Stimulated activated CD8-positive, alpha-beta memory T cell treated with anti-CD3 and anti-CD28 coated beads, Interleukin-15, amount 100 ng/mL, for 4 hours (primary cell): Measurements from ENCODE around the gene DUOX1.

ENCODE experiments used
- DNase-seq, 2 donors: peaks; one replicate each; pipeline ENCODE4 v3.0.0-alpha.2; 2020; ENCODE audit warnings: low read depth in 2 of 2

DUOX1 gene

DNA sequence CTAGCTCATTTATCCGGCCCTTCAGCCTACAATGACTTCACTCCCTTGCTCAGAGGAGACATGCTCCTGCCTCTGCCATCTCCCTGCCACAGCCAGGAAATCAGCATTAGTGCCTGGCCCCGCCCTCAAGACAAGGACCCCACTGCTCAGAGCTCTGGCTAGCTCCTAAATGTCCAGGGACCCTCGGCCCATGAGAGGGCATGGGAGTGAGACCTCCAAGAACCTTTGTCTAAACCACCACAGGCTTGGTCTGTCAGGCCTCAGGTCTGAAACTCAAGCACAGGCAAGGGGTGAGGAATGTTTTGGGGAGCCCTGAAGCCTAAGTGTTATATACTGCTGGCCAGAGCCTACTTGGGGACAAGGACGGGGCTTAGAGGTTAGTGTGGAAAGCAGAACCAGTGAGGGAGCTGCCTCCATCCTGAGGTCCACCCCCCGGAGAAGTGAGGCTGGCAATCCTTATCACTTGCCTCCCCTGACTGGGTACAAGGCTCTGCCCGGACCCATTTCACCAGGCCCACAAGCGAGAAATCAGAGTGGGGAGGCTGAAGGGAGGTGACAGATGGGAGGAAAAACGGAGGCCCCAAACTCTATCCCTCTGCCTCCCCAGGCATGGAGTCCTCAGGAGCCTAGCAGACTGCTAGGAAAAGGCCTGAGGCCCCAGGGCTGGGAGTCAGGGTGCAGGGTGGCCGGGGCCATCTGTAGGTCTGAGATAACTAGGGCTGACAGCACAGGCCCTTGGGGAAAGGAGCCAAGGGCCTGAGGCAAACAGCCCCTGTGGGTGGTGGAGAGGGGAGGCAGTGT is 39.2 kb downstream of the DUOX1 start:
- DNase-seq, result no peak

GRCh38 chr15:45169608-45170480 is 40.0 kb downstream of the DUOX1 start:
- DNase-seq, result no peak

DNA sequence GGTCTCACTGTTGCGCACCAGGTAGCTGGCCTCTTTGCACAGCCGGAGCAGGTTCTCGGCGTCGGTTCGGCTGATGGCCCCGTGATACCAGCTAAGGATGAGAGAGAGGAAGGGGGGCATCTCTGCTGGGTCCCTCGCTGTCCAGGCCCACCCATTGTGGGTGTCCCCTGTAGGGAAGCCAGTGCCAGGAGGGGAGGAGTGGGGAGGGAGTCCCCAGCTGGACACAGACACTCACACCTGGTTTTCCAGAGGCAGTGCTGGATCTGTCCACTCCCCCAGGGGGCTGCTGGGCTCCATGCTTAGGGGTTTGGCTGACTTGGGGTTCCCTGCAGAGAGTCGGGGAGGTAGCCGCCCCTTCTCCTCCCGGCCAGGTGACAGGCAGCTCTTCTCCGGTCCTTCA is 42.1 kb downstream of the DUOX1 start:
- DNase-seq, result no peak

DNA sequence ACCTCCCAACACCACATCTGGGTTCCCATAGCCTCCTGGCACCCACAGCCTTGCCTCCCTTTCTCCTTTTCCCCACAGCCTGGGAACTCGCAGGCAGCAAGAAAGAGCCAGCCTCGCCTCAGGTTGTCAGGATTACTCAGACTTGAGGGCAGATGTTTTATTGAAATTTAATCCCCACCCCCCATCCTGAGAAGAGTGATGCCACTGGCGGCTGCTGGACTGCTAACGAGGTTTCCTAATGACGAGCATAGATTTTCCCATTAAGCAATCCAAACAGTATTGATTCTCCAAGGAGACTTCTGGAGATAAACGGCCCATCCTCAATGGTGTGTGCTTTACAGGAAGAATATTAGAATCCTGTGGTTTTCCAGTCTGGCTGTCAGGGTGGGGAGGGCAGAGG is 44.3 kb downstream of the DUOX1 start:
- no peak for DNase-seq

DNA sequence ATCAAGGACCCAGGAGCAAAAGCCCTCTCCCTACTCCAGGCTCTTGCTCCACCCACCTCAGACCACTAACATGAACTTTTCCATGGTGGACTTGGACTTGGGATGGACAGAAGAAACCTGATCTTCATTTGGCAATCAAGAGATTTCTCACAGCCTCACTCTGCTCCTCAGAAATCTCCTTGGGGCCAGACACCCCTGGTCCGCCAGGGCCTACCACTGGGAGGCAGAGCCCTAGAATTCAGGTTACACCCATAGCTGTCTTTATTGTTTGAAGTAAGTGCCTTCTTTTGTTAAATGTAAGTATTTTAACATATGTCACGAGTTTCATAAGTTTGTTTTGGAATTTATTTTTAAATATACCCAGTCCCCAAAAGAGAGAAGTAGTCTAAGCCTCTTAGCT is 44.8 kb downstream of the DUOX1 start:
- DNase-seq, result no peak

GRCh38 chr15:45177285-45177684 is 47.5 kb downstream of the DUOX1 start:
- no peak for DNase-seq

GRCh38 chr15:45179221-45179985 is 49.6 kb downstream of the DUOX1 start:
- no peak for DNase-seq

DNA sequence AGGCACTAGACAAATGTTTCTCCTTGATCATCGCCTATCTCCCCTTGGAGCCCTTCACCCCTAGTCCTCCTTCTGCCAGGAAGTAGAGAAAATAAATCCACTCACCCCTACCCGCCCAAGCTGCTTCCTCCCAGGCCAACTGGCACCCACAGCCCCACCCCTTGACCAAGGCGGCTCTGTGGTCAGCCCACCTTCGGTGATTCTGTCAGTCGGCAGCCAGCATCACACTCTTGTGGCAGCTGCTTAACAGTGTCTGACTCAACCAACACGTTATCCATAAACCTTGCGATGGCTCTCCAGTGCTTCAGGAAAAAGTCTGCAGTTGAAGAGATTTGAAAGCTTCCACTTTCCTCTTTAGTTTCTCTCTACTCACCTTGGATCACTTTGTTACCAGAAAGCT is 50.4 kb downstream of the DUOX1 start:
- DNase-seq, result no peak

DNA sequence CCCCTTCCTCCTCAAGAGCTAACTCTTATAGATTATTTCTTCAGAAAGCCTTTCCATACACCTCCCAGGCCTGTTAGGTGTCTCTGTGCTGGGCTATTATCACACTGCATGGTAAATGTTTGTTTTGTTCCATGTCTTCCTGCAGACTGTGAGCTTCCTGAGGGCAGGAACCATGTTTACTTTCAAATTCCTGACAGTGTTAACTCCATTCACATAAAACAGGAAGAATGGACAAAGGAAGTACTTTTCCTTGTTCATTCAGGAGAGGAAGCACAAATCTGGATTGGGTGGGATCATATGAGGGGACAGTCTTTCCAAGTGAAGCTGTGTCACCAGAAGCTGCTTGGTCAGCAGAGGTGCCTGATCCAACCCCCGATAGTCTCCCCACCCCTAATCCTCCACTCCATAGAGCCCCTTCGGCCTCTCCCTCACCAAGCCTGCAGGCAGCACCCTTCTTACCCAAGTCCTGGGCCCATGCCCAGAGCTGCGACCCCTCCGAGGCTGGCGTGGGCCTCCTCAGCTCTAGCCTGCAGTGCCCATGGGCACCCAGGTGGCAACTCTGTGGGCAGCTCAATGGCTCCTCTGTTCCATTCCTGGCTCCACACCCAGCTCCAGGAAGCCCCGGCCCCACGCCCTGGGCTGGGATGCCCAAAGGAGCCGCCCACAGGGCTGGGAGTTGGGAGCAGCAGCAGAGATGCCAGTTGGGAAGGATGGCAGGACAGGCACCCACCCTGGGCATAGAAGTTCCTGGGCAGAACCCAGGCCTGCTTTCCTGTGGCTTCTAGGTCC is 51.0 kb downstream of the DUOX1 start:
- DNase-seq, result no peak

DNA sequence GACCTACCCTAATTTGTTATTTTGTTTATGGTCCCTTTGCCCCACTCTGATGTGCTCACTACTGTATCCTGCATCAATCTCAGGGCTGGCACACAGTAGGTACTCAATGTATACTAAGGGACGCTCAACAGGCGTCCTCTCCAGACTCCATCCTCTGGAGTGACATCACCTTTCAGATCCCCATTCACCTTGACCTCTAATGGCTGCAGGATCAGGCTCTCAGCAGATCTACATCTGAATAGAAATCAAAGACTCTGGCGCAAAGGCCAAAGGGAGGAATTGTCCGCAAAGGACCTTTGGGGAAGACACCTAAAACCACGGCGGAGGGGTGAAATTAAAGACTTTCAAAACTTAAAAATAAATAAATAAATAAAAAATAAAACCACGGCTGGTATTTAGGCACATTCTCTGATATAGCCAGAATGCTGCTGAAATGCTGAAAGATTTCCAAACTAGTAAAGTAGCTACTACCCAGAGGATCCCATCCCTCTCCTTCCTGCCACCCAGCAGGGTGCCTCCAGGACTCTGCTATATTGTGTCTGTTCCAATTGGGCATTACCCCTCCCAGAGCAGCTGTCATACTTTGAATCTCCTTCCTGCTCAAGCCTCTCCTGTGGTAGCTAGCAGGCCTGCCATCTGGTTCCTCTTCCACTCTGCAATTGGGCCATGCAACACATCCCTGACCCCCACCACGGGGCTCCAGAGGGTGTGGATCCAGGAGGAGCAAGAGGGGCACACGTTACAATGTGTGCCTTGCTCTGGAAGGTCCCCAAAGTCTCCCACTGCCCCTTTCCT is 51.9 kb downstream of the DUOX1 start:
- no peak for DNase-seq

GRCh38 chr15:45182996-45183395 is 53.2 kb downstream of the DUOX1 start:
- no peak for DNase-seq

- DNase-seq, result no peak
Measured at GRCh38 chr15:45183511-45183910, 53.7 kb downstream of the DUOX1 start.

DNA sequence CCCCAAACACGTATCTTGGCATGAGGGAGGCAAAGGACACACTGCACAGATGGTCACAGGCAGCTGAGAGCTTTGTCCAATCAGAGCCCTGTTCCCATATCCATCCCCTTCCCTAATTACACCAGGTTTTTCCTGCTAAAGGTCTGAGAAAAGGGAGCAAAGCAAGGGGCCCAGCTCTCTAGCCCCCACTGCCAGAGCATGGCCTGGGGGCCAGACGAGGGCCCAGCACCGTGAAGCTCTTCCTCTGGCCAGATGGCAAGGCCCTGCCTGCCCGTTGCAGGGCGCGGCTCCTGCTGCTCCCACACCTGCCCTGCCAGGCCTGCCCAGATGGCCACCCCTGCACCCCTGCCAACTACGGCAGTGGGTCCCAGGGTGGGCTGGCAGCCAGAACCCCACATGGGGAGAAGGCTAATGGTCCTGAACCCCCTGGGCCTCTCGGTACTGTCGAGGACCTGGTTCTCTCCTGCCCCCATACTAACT is 54.8 kb downstream of the DUOX1 start:
- DNase-seq, result no peak

GRCh38 chr15:45185069-45185779 is 55.4 kb downstream of the DUOX1 start:
- DNase-seq, result no peak

DNA sequence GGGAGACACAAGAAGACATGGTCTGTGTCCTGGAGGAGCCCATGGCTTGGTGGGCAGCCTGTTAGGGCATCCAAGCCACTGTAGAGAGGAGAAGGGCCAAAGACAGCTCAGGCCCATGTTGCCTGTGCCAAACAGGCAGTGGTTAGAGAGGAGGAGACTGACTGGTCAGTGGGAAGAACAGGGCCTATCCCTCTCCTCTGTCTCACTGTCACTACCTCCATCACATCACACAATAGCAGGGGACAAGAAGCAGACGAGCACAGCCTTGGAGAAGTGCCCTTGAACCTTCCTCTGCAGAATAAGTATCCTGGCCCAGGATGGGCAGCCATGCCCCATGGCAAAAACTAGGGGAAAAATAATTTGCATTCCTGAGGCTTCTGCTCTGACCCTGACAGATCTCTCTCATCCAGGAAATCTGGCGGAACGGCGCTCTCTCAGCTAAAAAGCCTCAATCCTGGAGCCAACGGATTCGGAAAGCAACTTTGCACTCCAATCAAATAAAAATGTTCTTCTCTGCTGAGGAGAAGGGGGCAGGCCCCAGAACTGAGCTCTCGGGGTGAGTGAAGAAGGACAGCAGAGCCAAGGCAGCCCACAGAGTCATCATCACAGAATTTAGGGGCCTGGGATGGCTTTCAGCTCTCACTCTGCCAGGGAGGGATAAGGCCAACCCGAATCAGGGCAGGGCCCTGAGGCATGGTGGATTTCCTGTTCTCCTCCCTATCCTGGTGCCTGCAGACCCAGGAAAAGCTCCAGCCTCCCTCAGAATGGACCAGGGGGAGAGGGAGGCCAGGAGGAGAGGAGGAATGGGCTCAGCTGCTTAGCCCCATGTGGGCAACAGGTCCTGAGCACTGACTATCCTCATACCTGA is 56.3 kb downstream of the DUOX1 start:
- no peak for DNase-seq

DNA sequence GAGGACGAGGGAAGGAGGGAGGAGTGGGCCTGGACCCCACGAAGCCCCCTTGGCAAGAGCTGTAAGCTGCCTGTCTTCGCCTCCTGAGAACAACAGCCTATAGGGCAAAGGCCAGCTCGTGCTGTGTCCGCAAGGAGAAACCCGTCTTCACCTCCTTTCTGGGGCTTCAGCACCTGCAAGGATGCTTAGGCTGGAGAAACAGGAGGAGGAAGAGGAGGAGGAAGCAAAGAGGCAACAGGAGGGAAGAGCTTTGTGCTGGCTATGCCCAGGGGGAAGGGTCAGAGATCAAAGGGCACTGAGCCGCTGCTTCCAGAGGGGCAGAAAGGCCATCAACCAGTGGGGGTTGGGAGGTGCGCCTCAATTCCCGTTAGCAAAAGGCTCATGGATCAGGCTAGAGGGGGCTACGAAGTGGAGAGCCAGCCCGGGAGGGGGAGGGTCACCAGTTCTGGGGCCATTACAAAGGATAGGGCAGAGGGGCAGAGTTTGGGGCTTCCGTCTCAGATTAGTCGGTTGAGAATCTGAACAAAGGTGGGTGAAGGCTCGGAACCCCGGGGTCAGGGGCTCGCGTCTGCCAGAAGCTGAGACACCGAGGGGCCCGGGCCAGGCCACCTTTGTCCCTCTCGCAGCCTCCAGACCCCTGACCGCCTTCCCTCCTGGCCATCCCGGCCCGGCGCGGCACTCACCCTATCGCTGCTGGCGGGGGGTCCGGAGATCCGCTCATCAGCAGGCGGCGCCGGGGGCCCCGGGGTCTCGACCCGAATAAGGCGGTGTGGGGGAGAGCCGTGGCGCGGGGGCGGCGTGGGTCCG is 57.2 kb downstream of the DUOX1 start:
- DNase-seq, result no peak

- DNase-seq, result no peak
Measured at GRCh38 chr15:45187578-45187893, 57.7 kb downstream of the DUOX1 start.
